ENCODE measurements around the gene PAM. TPM values are rescaled to one million over a fixed set of nuclear protein-coding genes. Genes with fewer than 3 reads are reported as not detected.

Gene PAM
- total RNA-seq, 3 donors from 2014 or later = 159 to 227 (median 193) TPM

- no peak for TF ChIP-seq CTCF (IDR thresholded peaks at IDR 0.05)
- no peak for TF ChIP-seq POLR2A (IDR thresholded peaks at IDR 0.05)
- no peak for TF ChIP-seq POLR2AphosphoS5 (IDR thresholded peaks at IDR 0.05)
These were observed 39.9 kb upstream of the PAM start for GRCh38 chr5:102715082-102715807.

GRCh38 chr5:102716017-102716416 lies 39.1 kb upstream of the PAM start:
- Histone ChIP-seq H3K9me3 (no peaks in the 10 kb centered on the region), H3K27ac (no peak overlapping the region), H3K4me1 (no peaks in the 10 kb centered on the region), H3K4me3 (no peak overlapping the region), H3K36me3 (no peaks in the 10 kb centered on the region), H3K27me3 (no peaks in the 10 kb centered on the region)
- intact Hi-C loops (cut with DNase I; ENCODE audit: low total_unique reads) = no loop called here
- TF ChIP-seq CTCF (IDR thresholded peaks at IDR 0.05) (no peak), POLR2AphosphoS5 (IDR thresholded peaks at IDR 0.05) (no peak), POLR2A (IDR thresholded peaks at IDR 0.05) (no peak)
- DNase-seq (ENCODE audit: low spot score in 2 of 2) = no peak

More at GRCh38 chr5:102715082-102715807, 39.9 kb upstream of the PAM start:
- Histone ChIP-seq H3K36me3 (no peaks in the 10 kb centered on the region), H3K4me3 (no peak overlapping the region), H3K9me3 (no peaks in the 10 kb centered on the region), H3K4me1 (no peaks in the 10 kb centered on the region), H3K27me3 (no peaks in the 10 kb centered on the region), H3K27ac (no peak overlapping the region)
- intact Hi-C loops (cut with DNase I; ENCODE audit: low total_unique reads) = no loop called here
- DNase-seq (ENCODE audit: low spot score in 2 of 2) = no peak

GRCh38 chr5:102718819-102719218 lies 36.3 kb upstream of the PAM start:
- Histone ChIP-seq H3K9me3 (peaks cover 0 to 5% of the 10 kb centered on the region in 2 donors), H3K36me3 (no peaks in the 10 kb centered on the region), H3K4me3 (no peak overlapping the region), H3K27ac (no peak overlapping the region), H3K27me3 (no peaks in the 10 kb centered on the region), H3K4me1 (no peaks in the 10 kb centered on the region)
- DNase-seq (ENCODE audit: low spot score in 2 of 2) = no peak
- intact Hi-C loops (cut with DNase I; ENCODE audit: low total_unique reads) = no loop called here
- TF ChIP-seq POLR2A (IDR thresholded peaks at IDR 0.05) (no peak), POLR2AphosphoS5 (IDR thresholded peaks at IDR 0.05) (no peak), CTCF (IDR thresholded peaks at IDR 0.05) (no peak)

GRCh38 chr5:102719886-102720285 lies 35.2 kb upstream of the PAM start:
- no peaks in the 10 kb centered on the region for H3K36me3 ChIP-seq
- no peaks in the 10 kb centered on the region for H3K4me1 ChIP-seq
- intact Hi-C loops (cut with DNase I; ENCODE audit: low total_unique reads) = no loop called here
- no peak for DNase-seq (ENCODE audit: low spot score in 2 of 2)
- no peak for TF ChIP-seq CTCF (IDR thresholded peaks at IDR 0.05)
- no peak for TF ChIP-seq POLR2AphosphoS5 (IDR thresholded peaks at IDR 0.05)
- no peak for TF ChIP-seq POLR2A (IDR thresholded peaks at IDR 0.05)
- H3K27me3 ChIP-seq = no peaks in the 10 kb centered on the region
- H3K9me3 ChIP-seq = peaks cover 0 to 5% of the 10 kb centered on the region in 2 donors
- H3K27ac ChIP-seq = no peak overlapping the region
- no peak overlapping the region for H3K4me3 ChIP-seq

GRCh38 chr5:102720969-102721368 lies 34.1 kb upstream of the PAM start:
- Histone ChIP-seq H3K4me1 (no peaks in the 10 kb centered on the region), H3K4me3 (no peak overlapping the region), H3K9me3 (peaks cover 0 to 5% of the 10 kb centered on the region in 2 donors), H3K36me3 (no peaks in the 10 kb centered on the region), H3K27me3 (no peaks in the 10 kb centered on the region), H3K27ac (no peak overlapping the region)
- DNase-seq (ENCODE audit: low spot score in 2 of 2) = no peak
- TF ChIP-seq POLR2AphosphoS5 (IDR thresholded peaks at IDR 0.05) = no peak
- TF ChIP-seq POLR2A (IDR thresholded peaks at IDR 0.05) = no peak
- TF ChIP-seq CTCF (IDR thresholded peaks at IDR 0.05) = no peak
- intact Hi-C loops (cut with DNase I; ENCODE audit: low total_unique reads) = no loop called here

All from breast epithelium (tissue), 4 donors.